NCI-H1092 treated with DMSO at 0.1 percent for 48 hours (cell line): ENCODE measurements around the gene FGG.

Experiments used
- DNase-seq: peaks from one replicate; lab custom pipeline; 2025; lab: John Stamatoyannopoulos, UW

Gene FGG

GRCh38 chr4:154585369-154586018 lies 27.0 kb downstream of the FGG start:
- no peak for DNase-seq

GRCh38 chr4:154584259-154584658 lies 28.2 kb downstream of the FGG start:
- DNase-seq = no peak

- DNase-seq = no peak
Measured at GRCh38 chr4:154583677-154584076, 28.8 kb downstream of the FGG start.

- no peak for DNase-seq
Measured at GRCh38 chr4:154583230-154583629, 29.2 kb downstream of the FGG start.

GRCh38 chr4:154582723-154583122 lies 29.7 kb downstream of the FGG start:
- DNase-seq = no peak

- no peak for DNase-seq
Measured at GRCh38 chr4:154579927-154580326, 32.5 kb downstream of the FGG start.

GRCh38 chr4:154578919-154579318 lies 33.5 kb downstream of the FGG start:
- no peak for DNase-seq

- DNase-seq = no peak
Measured at GRCh38 chr4:154577324-154577723, 35.1 kb downstream of the FGG start.

- no peak for DNase-seq
Measured at GRCh38 chr4:154574311-154574710, 38.1 kb downstream of the FGG start.

- DNase-seq = no peak
Measured at GRCh38 chr4:154573190-154573870, 39.1 kb downstream of the FGG start.

GRCh38 chr4:154569584-154569983 lies 42.9 kb downstream of the FGG start:
- DNase-seq = no peak

- DNase-seq = no peak
Measured at GRCh38 chr4:154569028-154569427, 43.4 kb downstream of the FGG start.

GRCh38 chr4:154566639-154567204 lies 45.7 kb downstream of the FGG start:
- DNase-seq = no peak

- no peak for DNase-seq
Measured at GRCh38 chr4:154565704-154566103, 46.8 kb downstream of the FGG start.

- no peak for DNase-seq
Measured at GRCh38 chr4:154564311-154564710, 48.1 kb downstream of the FGG start.

- DNase-seq = no peak
Measured at GRCh38 chr4:154562697-154563254, 49.7 kb downstream of the FGG start, which contains the start of gene FGB. Gene FGB (plus strand): TSS chr4:154563011. CDS start chr4:154563019, 8 bp downstream.

GRCh38 chr4:154560824-154561231 lies 51.6 kb downstream of the FGG start:
- no peak for DNase-seq

- no peak for DNase-seq
Measured at GRCh38 chr4:154560419-154560801, 52.0 kb downstream of the FGG start.

- DNase-seq = peak; percentile 34
Measured at GRCh38 chr4:154559494-154560418, 52.7 kb downstream of the FGG start.

- no peak for DNase-seq
Measured at GRCh38 chr4:154559141-154559493, 53.3 kb downstream of the FGG start.
